GM13976 (cell line): ENCODE measurements around the gene MC1R.

Experiments used
- DNase-seq: peaks from one replicate; pipeline ENCODE4 v3.0.0; 2012; ENCODE audit warnings: low spot score
- CTCF ChIP-seq: IDR thresholded peaks from 2 replicates; pipeline ENCODE4 v1.5.1; 2012; ENCODE audit warnings: borderline replicate concordance, mild to moderate bottlenecking; ENCODE audit not compliant: insufficient read depth; ENCODE audit errors: extremely low read depth, missing control alignments, control extremely low read depth
- in situ Hi-C: fragments of 300-500 bp; cut with MboI; formaldehyde crosslinking; loops from one replicate; pipeline ENCODE4 v1.12.0; 2022; ENCODE audit warnings: low sequenced_read_pairs, mixed read lengths, inconsistent platforms; ENCODE audit not compliant: unreplicated experiment

Gene MC1R

GRCh38 chr16:89898201-89898967 lies 20.3 kb upstream of the MC1R start:
- DNase-seq: no peak
- no peak for TF ChIP-seq CTCF
- in situ Hi-C loops: no loop called here

GRCh38 chr16:89899879-89900481 lies 18.7 kb upstream of the MC1R start:
- DNase-seq: no peak
- in situ Hi-C loops: no loop called here
- no peak for TF ChIP-seq CTCF

- in situ Hi-C loops: no loop called here
- DNase-seq: no peak
These were observed 17.8 kb upstream of the MC1R start for GRCh38 chr16:89900885-89901284.

GRCh38 chr16:89902980-89903379 lies 15.7 kb upstream of the MC1R start:
- in situ Hi-C loops: no loop called here
- TF ChIP-seq CTCF: no peak
- DNase-seq: no peak

More at GRCh38 chr16:89900885-89901284, 17.8 kb upstream of the MC1R start:
- no peak for TF ChIP-seq CTCF

GRCh38 chr16:89903908-89904515 lies 14.7 kb upstream of the MC1R start:
- DNase-seq: no peak
- in situ Hi-C loops: no loop called here
- no peak for TF ChIP-seq CTCF

- TF ChIP-seq CTCF: no peak
- DNase-seq: no peak
- in situ Hi-C loops: no loop called here
These were observed 13.8 kb upstream of the MC1R start for GRCh38 chr16:89904606-89905510.
